MM.1S (cell line): Measurements from ENCODE around the gene KCNMA1.

Experiments used
- DNase-seq: peaks from one replicate; pipeline ENCODE4 v3.0.0-alpha.2; 2015
- H2AFZ ChIP-seq: fragments of 300-600 bp; sonication (generic); 2 replicates; pipeline ENCODE4 v1.6.0; 2016; ENCODE audit warnings: antibody characterized with exemption, low read length
- H3F3A ChIP-seq: fragments of 300-600 bp; sonication (generic); 2 replicates; pipeline ENCODE4 v1.6.1; 2016; ENCODE audit warnings: mild to moderate bottlenecking, antibody characterized with exemption, low read length, moderate library complexity, mixed read lengths; ENCODE audit not compliant: insufficient read depth
- H3K27ac ChIP-seq: fragments of 300-600 bp; sonication (generic); 2 replicates; pipeline ENCODE4 v1.5.1; 2016; ENCODE audit warnings: mild to moderate bottlenecking, low read length
- H3K27me3 ChIP-seq: fragments of 300-600 bp; sonication (generic); replicated peaks from 2 replicates; pipeline ENCODE4 v1.6.0; 2016; ENCODE audit warnings: low read length; ENCODE audit not compliant: insufficient read depth
- H3K36me3 ChIP-seq: fragments of 300-600 bp; sonication (generic); replicated peaks from 2 replicates; pipeline ENCODE4 v1.6.1; 2016; ENCODE audit warnings: mild to moderate bottlenecking, low read length, mixed read lengths; ENCODE audit not compliant: insufficient read depth
- H3K4me1 ChIP-seq: fragments of 300-600 bp; sonication (generic); 2 replicates; pipeline ENCODE4 v1.6.1; 2016; ENCODE audit warnings: low read length, mixed read lengths
- H3K4me2 ChIP-seq: fragments of 300-600 bp; sonication (generic); 2 replicates; pipeline ENCODE4 v1.6.0; 2016; ENCODE audit warnings: low read depth, low read length
- H3K4me3 ChIP-seq: fragments of 300-600 bp; sonication (generic); 2 replicates; pipeline ENCODE4 v1.5.1; 2016; ENCODE audit warnings: low read length, mixed read lengths
- H3K79me2 ChIP-seq: fragments of 300-600 bp; sonication (generic); 2 replicates; pipeline ENCODE4 v1.6.1; 2016; ENCODE audit warnings: mixed run types, low read length, mixed read lengths
- H3K9ac ChIP-seq: fragments of 300-600 bp; sonication (generic); 2 replicates; pipeline ENCODE4 v1.6.1; 2016; ENCODE audit warnings: low read length, mixed read lengths
- H3K9me2 ChIP-seq: fragments of 300-600 bp; sonication (generic); replicated peaks from 2 replicates; pipeline ENCODE4 v1.6.1; 2016; ENCODE audit warnings: mild to moderate bottlenecking, low read length, mixed read lengths; ENCODE audit not compliant: insufficient read depth
- H3K9me3 ChIP-seq: fragments of 300-600 bp; sonication (generic); replicated peaks from 2 replicates; pipeline ENCODE4 v1.6.1; 2016; ENCODE audit warnings: mild to moderate bottlenecking, low read length, mixed read lengths; ENCODE audit not compliant: insufficient read depth
- H4K20me1 ChIP-seq: fragments of 300-600 bp; sonication (generic); 2 replicates; pipeline ENCODE4 v1.6.1; 2016; ENCODE audit warnings: mild to moderate bottlenecking, low read length, moderate library complexity, mixed read lengths; ENCODE audit not compliant: insufficient read depth
- CTCF ChIP-seq: fragments of 300-600 bp; sonication (generic); IDR thresholded peaks from 2 replicates; pipeline ENCODE4 v1.5.1; 2016; ENCODE audit warnings: antibody characterized with exemption, low read length, mixed read lengths
- EZH2 ChIP-seq: fragments of 300-600 bp; sonication (generic); optimal IDR thresholded peaks from 2 replicates; pipeline ENCODE3; 2017; ENCODE audit warnings: low read depth, mild to moderate bottlenecking, antibody characterized with exemption, low read length, mixed read lengths
- EZH2phosphoT487 ChIP-seq: fragments of 300-600 bp; sonication (generic); IDR thresholded peaks from 2 replicates; pipeline ENCODE4 v1.6.1; 2018; ENCODE audit warnings: antibody characterized with exemption, low read length

KCNMA1 gene

DNA sequence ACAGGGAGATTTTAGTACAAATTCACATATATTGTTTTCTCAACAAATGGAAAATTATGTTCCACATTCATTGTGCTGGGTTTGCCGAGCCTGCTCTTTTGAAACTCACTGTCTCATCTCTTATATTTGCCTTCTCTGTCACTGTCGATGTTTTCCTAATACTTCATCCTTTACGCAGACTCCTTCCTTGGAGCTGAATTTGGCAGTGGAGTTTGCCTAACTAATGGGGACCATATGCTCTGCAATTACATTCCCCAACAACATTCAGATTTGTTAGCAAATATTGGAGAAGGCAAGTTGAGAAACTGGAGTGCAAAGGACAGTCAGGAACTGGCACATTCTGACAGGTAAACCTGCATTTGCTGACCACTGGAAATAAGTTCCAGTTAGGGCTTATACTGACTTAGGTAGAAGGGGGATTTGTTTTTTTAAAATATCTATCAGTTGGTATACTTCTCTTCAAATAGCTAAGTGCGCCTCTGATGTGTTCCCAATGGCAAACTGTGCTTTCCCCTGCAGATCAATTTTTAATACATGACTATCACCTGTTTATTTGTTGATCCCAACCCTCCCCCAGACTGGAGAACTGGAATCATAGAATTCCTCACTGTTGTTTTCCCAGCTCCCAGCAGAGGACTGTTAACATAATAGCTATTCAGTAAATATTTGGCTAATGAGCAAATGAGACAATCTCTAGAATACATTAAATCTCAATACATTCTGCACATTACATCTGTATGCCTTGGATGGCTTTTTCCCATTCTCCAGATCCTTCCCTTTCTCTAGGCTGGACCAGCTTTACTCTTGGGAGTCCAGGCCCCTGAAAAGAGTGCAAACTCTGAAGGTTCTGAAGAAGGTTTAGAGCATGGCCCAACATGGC lies 769.3 kb downstream of the KCNMA1 start:
- H2AFZ ChIP-seq = no peak overlapping the region
- H3K9ac ChIP-seq = no peak overlapping the region
- no peaks in the 10 kb centered on the region for H3F3A ChIP-seq
- no peaks in the 10 kb centered on the region for H3K79me2 ChIP-seq
- H3K27me3 ChIP-seq = no peaks in the 10 kb centered on the region
- H3K9me3 ChIP-seq = no peaks in the 10 kb centered on the region
- H3K4me3 ChIP-seq = no peak overlapping the region
- H3K27ac ChIP-seq = no peak overlapping the region
- H3K9me2 ChIP-seq = no peaks in the 10 kb centered on the region
- no peaks in the 10 kb centered on the region for H3K36me3 ChIP-seq
- no peak for DNase-seq
- TF ChIP-seq EZH2phosphoT487 (no peak), EZH2 (no peak), CTCF (no peak)
- no peaks in the 10 kb centered on the region for H4K20me1 ChIP-seq
- no peak overlapping the region for H3K4me2 ChIP-seq
- H3K4me1 ChIP-seq = no peaks in the 10 kb centered on the region

GRCh38 chr10:76866841-76867586 lies 770.6 kb downstream of the KCNMA1 start:
- no peak overlapping the region for H3K27ac ChIP-seq
- no peaks in the 10 kb centered on the region for H4K20me1 ChIP-seq
- TF ChIP-seq EZH2phosphoT487 (no peak), EZH2 (no peak), CTCF (no peak)
- DNase-seq = no peak
- no peak overlapping the region for H3K9ac ChIP-seq
- no peaks in the 10 kb centered on the region for H3K9me3 ChIP-seq
- H3K36me3 ChIP-seq = no peaks in the 10 kb centered on the region
- H3F3A ChIP-seq = no peaks in the 10 kb centered on the region
- H3K4me3 ChIP-seq = no peak overlapping the region
- no peak overlapping the region for H3K4me2 ChIP-seq
- H3K27me3 ChIP-seq = no peaks in the 10 kb centered on the region
- H2AFZ ChIP-seq = no peak overlapping the region
- H3K79me2 ChIP-seq = no peaks in the 10 kb centered on the region
- no peaks in the 10 kb centered on the region for H3K4me1 ChIP-seq
- H3K9me2 ChIP-seq = no peaks in the 10 kb centered on the region

DNA sequence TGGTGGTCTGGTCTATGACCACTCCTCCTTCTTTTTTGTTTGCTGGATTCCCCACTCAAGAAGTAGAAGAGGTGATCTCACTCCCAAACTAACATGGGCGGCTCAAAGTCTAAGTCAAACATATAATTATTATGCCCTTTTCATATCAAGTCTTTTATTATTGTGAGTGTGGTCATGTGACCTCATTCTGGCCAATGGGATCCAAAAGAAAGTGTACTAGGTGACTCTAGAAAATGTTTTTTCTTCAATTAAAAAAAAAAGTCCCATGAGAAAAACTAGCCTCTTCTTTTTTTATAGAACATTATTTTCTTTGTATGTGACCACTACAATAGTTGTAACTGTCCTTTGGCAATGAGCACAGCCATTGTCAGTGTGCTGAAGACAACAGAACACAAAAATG lies 772.7 kb downstream of the KCNMA1 start:
- Histone ChIP-seq H2AFZ (no peak overlapping the region), H3K9me2 (no peaks in the 10 kb centered on the region), H3K36me3 (no peaks in the 10 kb centered on the region), H3K4me2 (no peak overlapping the region), H3K4me3 (no peak overlapping the region), H3K27me3 (no peaks in the 10 kb centered on the region), H3K9me3 (no peaks in the 10 kb centered on the region), H3K4me1 (no peaks in the 10 kb centered on the region), H3F3A (no peaks in the 10 kb centered on the region), H4K20me1 (no peaks in the 10 kb centered on the region), H3K27ac (no peak overlapping the region), H3K9ac (no peak overlapping the region), H3K79me2 (no peaks in the 10 kb centered on the region)
- no peak for DNase-seq
- TF ChIP-seq EZH2phosphoT487 = no peak
